SIG-M5 treated with dmso at 0.1 percent for 504 hours (cell line): Measurements from ENCODE around the gene CCR8.
"Not testable (repeated sequence)": the region's sequence is repeated elsewhere in the genome, so short reads cannot be mapped to it uniquely, and the experiment has no call there.

ENCODE experiments used
- DNase-seq: peaks from one replicate; lab custom pipeline; 2025; ENCODE audit not compliant: unreplicated experiment; lab: John Stamatoyannopoulos, UW

Gene CCR8

GRCh38 chr3:39346785-39347585 lies 17.5 kb downstream of the CCR8 start:
- no peak for DNase-seq

DNA sequence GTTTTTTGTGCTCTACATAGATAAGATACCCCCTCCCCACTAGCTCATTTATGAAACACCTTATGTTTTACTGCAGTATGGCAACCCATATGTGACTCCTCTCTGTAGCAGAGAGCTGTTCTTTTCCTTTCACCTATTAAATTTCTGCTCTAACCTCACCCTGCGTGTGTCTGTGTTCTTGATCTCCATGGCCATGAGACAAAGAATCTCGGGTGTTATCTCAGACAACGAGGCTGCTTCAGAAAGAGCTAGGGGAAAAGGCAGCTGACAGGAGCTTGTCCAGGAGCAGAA lies 18.0 kb downstream of the CCR8 start:
- DNase-seq, result no peak

DNA sequence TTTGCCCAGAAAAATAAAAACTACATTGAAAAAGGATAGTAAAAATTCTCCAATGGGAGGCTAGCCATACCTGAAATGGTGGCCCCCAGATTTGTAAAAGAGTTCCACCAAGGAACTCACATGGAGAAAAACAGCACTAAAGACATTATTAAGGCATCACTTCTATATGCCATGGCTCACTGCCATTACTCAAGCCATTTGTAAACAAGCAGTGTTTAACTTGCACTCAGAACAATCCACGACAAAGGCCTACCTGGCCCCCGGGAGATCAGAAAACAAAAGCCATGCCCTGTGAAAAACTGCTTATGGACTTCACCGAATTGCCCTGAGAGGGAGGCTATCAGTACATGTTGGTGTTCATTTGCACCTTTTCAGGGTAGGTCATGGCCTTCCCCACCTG lies 19.6 kb downstream of the CCR8 start:
- no peak for DNase-seq

- no peak for DNase-seq
These were observed 21.2 kb downstream of the CCR8 start for GRCh38 chr3:39350714-39351113.

DNA sequence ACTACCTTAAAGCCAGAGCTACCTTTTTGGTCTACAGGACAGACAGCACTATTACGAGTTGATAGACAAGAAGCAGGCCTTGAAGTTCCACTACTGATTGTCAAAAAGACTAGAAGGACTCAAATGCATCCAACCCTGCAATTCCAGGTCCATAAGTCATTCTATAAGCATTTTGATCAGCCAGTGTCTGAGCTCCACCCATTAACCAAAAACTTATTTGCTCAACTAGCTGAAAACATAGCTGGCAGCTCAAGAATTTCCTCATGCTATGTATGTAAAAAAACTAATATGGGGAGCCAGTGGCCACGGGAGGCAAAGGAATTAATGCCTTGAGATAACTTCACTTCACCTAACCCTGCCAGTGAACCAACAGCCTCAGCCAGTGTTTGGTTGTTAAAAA lies 21.6 kb downstream of the CCR8 start:
- DNase-seq, result not testable (repeated sequence)

DNA sequence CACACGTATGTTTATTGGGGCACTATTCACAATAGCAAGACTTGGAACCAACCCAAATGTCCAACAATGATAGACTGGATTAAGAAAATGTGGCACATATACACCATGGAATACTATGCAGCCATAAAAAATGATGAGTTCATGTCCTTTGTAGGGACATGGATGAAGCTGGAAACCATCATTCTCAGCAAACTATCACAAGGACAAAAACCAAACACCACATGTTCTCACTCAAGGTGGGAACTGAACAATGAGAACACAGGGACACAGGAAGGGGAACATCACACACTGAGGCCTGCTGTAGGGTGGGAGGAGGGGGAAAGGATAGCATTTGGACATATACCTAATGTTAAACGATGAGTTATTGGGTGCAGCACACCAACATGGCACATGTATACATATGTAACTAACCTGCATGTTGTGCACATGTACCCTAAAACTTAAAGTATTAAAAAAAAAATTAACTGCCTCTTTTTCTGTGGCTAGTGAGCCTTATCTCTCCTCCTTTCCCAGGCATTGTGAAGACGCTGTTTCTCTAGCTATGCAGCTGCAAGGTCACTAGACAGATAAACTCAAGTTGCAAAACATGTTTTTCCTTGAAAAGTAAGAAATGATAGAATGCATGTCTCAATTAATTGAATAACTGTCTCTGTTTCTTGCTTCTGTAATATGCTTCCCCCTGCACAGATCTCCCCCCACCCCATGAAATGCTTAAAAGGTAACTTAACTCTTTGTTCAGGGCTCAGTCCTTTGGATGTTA lies 23.8 kb downstream of the CCR8 start:
- DNase-seq, result not testable (repeated sequence)

DNA sequence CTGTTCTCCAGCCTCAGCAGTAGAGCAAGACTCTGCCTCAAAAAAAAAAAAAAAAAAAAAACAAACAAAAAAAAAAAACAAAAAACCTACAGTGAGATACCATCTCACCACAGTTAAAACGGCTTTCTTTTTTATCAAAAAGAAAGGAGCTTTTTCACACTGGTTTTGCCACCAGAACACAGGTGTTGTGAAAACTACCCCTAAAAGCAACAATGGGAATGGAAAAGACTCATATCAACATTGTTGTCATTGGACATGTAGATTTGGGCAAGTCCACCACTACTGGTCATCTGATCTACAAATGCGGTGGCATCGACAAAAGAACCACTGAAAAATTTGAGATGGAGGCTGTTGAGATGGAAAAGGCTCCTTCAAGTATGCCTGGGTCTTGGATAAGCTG lies 28.8 kb downstream of the CCR8 start:
- DNase-seq, result no peak

- DNase-seq, result no peak
These were observed 31.9 kb downstream of the CCR8 start for GRCh38 chr3:39361252-39361927.

DNA sequence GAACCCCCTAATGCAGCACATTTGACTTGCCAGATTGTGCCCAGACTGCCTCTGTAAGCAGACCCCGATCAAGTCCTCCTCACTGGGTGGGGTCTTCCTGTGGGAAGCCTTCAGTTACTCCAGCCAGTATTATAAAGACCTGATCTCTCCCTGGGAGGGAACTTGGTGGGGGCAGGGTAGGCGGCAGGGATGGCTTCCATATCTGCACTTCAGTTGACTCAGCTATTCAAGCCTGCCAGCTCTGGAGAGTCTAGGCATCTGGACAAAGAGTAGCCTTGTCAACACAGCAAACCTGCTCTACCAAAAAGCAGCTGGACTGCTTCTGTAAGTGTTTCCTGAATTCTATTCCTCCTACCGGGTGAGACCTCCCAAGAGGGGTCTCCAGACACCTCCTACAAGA lies 32.7 kb downstream of the CCR8 start:
- DNase-seq, result no peak

GRCh38 chr3:39362812-39363211 lies 33.3 kb downstream of the CCR8 start:
- no peak for DNase-seq

DNA sequence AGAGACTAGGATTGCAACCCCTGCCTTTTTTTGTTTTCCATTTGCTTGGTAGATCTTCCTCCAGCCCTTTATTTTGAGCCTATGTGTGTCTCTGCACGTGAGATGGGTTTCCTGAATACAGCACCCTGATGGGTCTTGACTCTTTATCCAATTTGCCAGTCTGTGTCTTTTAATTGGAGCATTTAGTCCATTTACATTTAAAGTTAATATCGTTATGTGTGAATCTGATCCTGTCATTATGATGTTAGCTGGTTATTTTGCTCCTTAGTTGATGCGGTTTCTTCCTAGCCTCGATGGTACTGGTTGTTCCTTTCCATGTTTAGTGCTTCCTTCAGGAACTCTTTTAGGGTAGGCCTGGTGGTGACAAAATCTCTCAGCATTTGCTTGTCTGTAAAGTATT lies 40.9 kb downstream of the CCR8 start:
- not testable (repeated sequence) for DNase-seq

DNA sequence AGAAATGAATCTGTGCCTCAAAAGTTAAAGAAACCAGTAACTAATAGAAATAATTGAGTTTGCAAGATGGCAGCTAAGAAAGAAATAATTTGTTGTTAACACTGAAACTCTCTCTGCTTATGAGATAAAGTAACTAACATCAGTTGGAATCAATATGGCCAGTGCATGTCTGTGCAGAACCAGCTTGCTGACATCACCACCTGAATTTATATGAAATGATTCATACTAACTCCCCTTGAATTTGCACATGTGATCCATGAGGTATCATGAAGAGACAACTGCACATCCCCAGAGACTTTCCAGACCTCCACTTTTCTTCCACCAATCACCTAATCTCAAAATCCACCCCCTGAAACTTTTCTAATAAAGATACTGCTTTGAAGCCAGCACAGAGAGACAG lies 43.3 kb downstream of the CCR8 start:
- no peak for DNase-seq

DNA sequence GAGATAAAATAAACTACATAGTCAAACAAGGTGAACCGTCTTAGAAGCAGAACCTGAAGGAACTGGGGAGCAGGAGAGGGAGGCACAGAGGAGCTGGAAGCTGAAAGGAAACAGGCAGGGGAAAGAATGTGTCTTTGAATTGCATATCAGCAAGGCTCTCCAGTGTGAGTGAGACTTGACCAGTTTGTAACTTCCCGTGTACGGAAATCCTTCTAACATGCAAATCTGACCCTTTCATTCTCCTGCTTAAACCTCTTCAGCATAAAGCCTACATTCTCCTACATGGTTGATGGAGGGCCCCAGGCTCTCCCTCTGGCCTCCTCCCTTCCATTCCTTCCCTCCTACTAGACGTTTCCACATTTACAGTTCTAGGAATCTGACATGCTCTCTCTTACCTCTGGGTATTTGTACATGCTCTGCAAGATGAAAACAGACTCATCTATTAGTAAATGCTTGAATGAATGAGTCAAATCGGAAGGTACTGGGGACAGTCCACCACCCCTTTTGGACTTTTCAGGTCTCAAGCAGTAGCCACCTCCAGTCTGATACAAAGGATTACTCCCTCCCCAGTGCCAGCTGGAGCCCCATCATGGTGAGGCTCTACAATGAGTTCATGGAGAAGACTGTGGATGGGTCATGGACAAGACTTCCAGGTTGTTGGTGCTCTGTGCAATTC lies 47.6 kb downstream of the CCR8 start:
- no peak for DNase-seq

DNA sequence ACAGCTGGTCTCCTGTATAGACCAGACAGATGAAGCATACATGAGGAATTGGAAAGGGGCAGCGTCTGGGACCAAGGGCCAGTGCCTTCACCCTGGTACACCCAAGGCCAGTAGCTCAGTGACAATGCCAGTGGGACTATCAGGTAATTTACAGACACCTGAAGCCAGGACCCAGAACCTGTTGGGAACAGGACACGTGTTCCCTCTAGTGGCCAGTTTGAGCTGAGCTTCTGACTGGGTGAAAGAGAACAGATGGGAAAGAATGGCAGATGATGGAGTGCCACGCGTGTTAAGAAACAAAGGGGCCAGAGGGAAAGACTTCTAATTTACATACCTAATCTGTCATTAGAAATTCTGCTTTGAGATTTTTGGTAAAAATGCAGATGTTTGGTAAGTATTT lies 48.6 kb downstream of the CCR8 start:
- DNase-seq, result no peak

GRCh38 chr3:39378957-39379777 lies 49.7 kb downstream of the CCR8 start:
- no peak for DNase-seq

DNA sequence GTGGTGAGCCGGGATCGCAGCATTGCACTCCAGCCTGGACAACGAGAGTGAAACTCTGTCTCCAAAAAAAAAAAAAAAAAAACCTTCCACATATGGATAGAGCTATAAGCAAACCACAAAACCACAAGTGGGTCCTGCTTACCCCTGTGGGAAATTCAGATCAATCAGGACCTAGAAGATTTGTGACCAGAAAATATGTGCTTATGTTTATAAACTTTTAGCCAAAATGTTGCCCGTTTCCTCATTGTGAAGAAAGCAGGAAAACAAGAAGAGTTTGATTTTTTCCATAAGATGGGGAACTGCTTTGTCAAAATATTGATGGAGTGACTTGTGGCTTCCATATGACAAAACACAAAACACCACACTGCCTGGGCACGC lies 50.3 kb downstream of the CCR8 start:
- no peak for DNase-seq

DNA sequence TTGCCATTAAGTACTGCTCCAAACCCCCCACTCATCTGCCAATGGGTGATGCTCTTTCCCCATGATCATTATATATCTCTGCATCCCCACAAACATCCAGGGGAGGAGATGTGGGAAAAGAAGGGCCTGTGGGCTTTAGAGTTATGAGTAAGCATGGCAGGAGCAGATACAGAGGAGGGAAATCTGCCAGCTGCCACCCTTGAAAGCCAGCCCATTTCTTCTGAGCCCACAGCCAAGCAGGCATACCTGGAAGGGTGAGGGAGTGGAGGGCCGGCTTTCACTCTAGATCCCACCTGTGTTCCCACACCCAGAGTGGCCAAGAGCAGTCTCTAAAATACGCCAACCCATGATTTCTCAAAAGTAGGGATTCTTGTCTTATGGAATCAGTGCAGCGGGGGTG lies 51.9 kb downstream of the CCR8 start:
- no peak for DNase-seq
